K562 (cell line): Measurements from ENCODE around the gene VPS35. TPM values are rescaled to one million over a fixed set of nuclear protein-coding genes. Genes with fewer than 3 reads are reported as not detected.

Source experiments
- ARID1B ChIP-seq: fragments of 450-650 bp; IDR thresholded peaks from 2 replicates; pipeline ENCODE4 v1.6.1; 2016; ENCODE audit warnings: antibody characterized with exemption, mild to moderate bottlenecking, inconsistent platforms
- CHD2 ChIP-seq: IDR thresholded peaks from 2 replicates; pipeline ENCODE4 v1.6.1; 2011; ENCODE audit warnings: low read depth, low read length
- DNMT1 ChIP-seq: fragments of 450-650 bp; IDR thresholded peaks from 2 replicates; pipeline ENCODE4 v1.6.1; 2016; ENCODE audit warnings: antibody characterized with exemption, mild to moderate bottlenecking
- FOS ChIP-seq: IDR thresholded peaks from 3 replicates; pipeline ENCODE4 v1.6.1; 2011; ENCODE audit not compliant: insufficient read length; ENCODE audit errors: extremely low read depth
- HNRNPLL ChIP-seq: fragments of 200-400 bp; formaldehyde crosslinking; IDR thresholded peaks from 2 replicates; pipeline ENCODE4 v1.6.1; 2017; ENCODE audit warnings: low read length, low read depth, mild to moderate bottlenecking; ENCODE audit not compliant: poor library complexity, severe bottlenecking
- L3MBTL2 ChIP-seq: fragments of 450-650 bp; IDR thresholded peaks from 2 replicates; pipeline ENCODE4 v1.6.1; 2016; ENCODE audit warnings: mild to moderate bottlenecking, moderate library complexity
- MAFF ChIP-seq: IDR thresholded peaks from 2 replicates; pipeline ENCODE4 v1.6.1; 2012; ENCODE audit warnings: low read length, improper control_type of control experiment
- NFIC ChIP-seq: fragments of 450-650 bp; IDR thresholded peaks from 2 replicates; pipeline ENCODE4 v1.6.1; 2017; ENCODE audit warnings: mild to moderate bottlenecking, inconsistent platforms
- RBM22 ChIP-seq: fragments of 200-400 bp; formaldehyde crosslinking; IDR thresholded peaks from 2 replicates; pipeline ENCODE4 v1.6.1; 2018; ENCODE audit warnings: low read length, low read depth; ENCODE audit not compliant: poor library complexity, severe bottlenecking
- SLC30A9 ChIP-seq: fragments of 250-450 bp; sonication (Bioruptor Pico); IDR thresholded peaks from 2 replicates; pipeline ENCODE4 v1.8.0; 2022; ENCODE audit warnings: mild to moderate bottlenecking, moderate library complexity
- SMAD2 ChIP-seq: fragments of 150-350 bp; IDR thresholded peaks from 2 replicates; pipeline ENCODE4 v1.6.1; 2014; ENCODE audit warnings: low read depth, mild to moderate bottlenecking, low read length
- SMARCA5 ChIP-seq: fragments of 450-650 bp; IDR thresholded peaks from 2 replicates; pipeline ENCODE4 v1.6.1; 2016
- ZC3H4 ChIP-seq: sonication (generic); formaldehyde crosslinking; IDR thresholded peaks from 2 replicates; pipeline ENCODE4 v1.9.0; 2021; ENCODE audit warnings: missing genetic modification reagents, borderline replicate concordance
- ZNF589 ChIP-seq: fragments of 200-800 bp; sonication (Bioruptor generic); IDR thresholded peaks from 2 replicates; pipeline ENCODE4 v1.6.1; 2016; ENCODE audit warnings: low read depth, missing genetic modification characterization, missing compliant biosample characterization
- ZSCAN29 ChIP-seq: fragments of 450-650 bp; IDR thresholded peaks from 2 replicates; pipeline ENCODE4 v1.6.1; 2017
- polyA plus RNA-seq, 8 experiments: library from polyadenylated mRNA; depleted of rRNA in 4 of 8; stranded (reverse) in 5 of 8; unstranded in 3 of 8; fragments of >200 nt; fragmentation: Nextera tagmentation in 2 of 8; fragmentation: Illumina TruSeq in 1 of 8; extraction: Ambion mirVana in 2 of 8; extraction: Trizol in 1 of 8; gene quantifications; 2 replicates each; pipeline versions ENCODE4 v1.2.1 to v1.2.3, GENCODE V29; 2011 to 2014; ENCODE audit warnings: inconsistent platforms in 1 of 8, missing spikeins in 1 of 8
- total RNA-seq, 7 experiments: library from RNA; depleted of rRNA in 6 of 7; stranded (reverse); fragments of >200 nt in 6 of 7; fragmentation: Illumina TruSeq in 2 of 7; extraction: Trizol in 2 of 7; gene quantifications; 2 replicates each; pipeline versions ENCODE4 v1.2.1 to v1.2.3, GENCODE V29; 2011 to 2021; ENCODE audit warnings: low replicate concordance in 1 of 7
- TF ChIP-seq, protein P1 (sequence below): IDR thresholded peaks from 2 replicates; pipeline ENCODE4 v1.6.1; 2016; ENCODE audit warnings: missing genetic modification characterization, missing compliant biosample characterization
- TF ChIP-seq, protein P2 (sequence below): fragments of 450-650 bp; IDR thresholded peaks from 2 replicates; pipeline ENCODE4 v1.6.1; 2017; ENCODE audit warnings: antibody characterized with exemption, mild to moderate bottlenecking
- TF ChIP-seq, protein P3 (sequence below): sonication (generic); formaldehyde crosslinking; IDR thresholded peaks from 2 replicates; pipeline ENCODE4 v1.8.0; 2022; ENCODE audit warnings: mild to moderate bottlenecking, missing genetic modification reagents

VPS35 gene
- total and polyA plus RNA-seq, 9 of the 15 experiments (the other 6 are each of a cell fraction or from before 2014, with no cell fraction given) = 32.7 to 131 (median 66.2) TPM

DNA sequence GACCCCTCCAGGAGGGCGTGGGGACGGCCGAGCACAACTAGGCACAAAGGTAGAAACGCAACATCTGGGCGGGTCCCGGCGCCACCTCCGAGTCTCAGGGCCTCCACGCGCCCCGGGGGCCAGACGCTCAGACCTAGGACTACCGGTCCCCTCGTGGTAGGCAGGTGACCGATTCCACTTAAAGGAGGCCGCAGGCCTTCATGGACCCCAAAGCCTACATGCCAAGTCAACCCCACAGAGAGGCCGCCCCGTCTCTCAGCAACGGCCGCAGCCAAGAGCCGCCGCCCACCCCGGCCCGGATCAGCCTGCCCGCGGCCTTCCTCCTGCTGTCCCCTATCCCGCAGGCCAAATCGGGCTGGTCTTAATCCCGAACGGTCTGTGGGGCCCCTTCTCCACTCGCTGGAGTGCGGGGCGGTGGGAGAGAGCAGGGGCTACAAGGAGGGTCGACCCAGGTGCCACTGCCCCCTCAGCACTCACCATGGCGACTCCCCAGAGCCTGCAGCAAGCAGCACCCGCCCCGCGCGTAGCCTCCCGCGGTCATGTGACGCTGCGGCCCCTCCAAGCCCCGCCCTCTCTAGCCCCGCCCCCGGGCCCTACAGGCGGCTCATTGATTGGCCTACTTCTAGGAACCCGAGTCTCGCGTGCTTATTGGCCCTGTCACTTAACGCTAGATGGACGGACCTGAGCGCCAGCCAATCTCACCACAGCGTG, at the start of gene VPS35 (continued):
- TF ChIP-seq CHD2 = peak; percentile 73
- TF ChIP-seq, protein P1, sequence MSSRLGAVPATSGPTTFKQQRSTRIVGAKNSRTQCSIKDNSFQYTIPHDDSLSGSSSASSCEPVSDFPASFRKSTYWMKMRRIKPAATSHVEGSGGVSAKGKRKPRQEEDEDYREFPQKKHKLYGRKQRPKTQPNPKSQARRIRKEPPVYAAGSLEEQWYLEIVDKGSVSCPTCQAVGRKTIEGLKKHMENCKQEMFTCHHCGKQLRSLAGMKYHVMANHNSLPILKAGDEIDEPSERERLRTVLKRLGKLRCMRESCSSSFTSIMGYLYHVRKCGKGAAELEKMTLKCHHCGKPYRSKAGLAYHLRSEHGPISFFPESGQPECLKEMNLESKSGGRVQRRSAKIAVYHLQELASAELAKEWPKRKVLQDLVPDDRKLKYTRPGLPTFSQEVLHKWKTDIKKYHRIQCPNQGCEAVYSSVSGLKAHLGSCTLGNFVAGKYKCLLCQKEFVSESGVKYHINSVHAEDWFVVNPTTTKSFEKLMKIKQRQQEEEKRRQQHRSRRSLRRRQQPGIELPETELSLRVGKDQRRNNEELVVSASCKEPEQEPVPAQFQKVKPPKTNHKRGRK (tag) = no peak
- TF ChIP-seq DNMT1 = no peak
- TF ChIP-seq ARID1B = no peak
- peak; percentile 10; the same call in 1 of the 2 replicates for TF ChIP-seq NFIC
- no peak for TF ChIP-seq ZSCAN29
- no peak for TF ChIP-seq SLC30A9 (CRISPR knock-in tag)
- TF ChIP-seq FOS = no peak
- TF ChIP-seq, protein P2, sequence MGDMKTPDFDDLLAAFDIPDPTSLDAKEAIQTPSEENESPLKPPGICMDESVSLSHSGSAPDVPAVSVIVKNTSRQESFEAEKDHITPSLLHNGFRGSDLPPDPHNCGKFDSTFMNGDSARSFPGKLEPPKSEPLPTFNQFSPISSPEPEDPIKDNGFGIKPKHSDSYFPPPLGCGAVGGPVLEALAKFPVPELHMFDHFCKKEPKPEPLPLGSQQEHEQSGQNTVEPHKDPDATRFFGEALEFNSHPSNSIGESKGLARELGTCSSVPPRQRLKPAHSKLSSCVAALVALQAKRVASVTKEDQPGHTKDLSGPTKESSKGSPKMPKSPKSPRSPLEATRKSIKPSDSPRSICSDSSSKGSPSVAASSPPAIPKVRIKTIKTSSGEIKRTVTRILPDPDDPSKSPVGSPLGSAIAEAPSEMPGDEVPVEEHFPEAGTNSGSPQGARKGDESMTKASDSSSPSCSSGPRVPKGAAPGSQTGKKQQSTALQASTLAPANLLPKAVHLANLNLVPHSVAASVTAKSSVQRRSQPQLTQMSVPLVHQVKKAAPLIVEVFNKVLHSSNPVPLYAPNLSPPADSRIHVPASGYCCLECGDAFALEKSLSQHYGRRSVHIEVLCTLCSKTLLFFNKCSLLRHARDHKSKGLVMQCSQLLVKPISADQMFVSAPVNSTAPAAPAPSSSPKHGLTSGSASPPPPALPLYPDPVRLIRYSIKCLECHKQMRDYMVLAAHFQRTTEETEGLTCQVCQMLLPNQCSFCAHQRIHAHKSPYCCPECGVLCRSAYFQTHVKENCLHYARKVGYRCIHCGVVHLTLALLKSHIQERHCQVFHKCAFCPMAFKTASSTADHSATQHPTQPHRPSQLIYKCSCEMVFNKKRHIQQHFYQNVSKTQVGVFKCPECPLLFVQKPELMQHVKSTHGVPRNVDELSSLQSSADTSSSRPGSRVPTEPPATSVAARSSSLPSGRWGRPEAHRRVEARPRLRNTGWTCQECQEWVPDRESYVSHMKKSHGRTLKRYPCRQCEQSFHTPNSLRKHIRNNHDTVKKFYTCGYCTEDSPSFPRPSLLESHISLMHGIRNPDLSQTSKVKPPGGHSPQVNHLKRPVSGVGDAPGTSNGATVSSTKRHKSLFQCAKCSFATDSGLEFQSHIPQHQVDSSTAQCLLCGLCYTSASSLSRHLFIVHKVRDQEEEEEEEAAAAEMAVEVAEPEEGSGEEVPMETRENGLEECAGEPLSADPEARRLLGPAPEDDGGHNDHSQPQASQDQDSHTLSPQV = no peak
- no peak for TF ChIP-seq HNRNPLL
- TF ChIP-seq, protein P3, sequence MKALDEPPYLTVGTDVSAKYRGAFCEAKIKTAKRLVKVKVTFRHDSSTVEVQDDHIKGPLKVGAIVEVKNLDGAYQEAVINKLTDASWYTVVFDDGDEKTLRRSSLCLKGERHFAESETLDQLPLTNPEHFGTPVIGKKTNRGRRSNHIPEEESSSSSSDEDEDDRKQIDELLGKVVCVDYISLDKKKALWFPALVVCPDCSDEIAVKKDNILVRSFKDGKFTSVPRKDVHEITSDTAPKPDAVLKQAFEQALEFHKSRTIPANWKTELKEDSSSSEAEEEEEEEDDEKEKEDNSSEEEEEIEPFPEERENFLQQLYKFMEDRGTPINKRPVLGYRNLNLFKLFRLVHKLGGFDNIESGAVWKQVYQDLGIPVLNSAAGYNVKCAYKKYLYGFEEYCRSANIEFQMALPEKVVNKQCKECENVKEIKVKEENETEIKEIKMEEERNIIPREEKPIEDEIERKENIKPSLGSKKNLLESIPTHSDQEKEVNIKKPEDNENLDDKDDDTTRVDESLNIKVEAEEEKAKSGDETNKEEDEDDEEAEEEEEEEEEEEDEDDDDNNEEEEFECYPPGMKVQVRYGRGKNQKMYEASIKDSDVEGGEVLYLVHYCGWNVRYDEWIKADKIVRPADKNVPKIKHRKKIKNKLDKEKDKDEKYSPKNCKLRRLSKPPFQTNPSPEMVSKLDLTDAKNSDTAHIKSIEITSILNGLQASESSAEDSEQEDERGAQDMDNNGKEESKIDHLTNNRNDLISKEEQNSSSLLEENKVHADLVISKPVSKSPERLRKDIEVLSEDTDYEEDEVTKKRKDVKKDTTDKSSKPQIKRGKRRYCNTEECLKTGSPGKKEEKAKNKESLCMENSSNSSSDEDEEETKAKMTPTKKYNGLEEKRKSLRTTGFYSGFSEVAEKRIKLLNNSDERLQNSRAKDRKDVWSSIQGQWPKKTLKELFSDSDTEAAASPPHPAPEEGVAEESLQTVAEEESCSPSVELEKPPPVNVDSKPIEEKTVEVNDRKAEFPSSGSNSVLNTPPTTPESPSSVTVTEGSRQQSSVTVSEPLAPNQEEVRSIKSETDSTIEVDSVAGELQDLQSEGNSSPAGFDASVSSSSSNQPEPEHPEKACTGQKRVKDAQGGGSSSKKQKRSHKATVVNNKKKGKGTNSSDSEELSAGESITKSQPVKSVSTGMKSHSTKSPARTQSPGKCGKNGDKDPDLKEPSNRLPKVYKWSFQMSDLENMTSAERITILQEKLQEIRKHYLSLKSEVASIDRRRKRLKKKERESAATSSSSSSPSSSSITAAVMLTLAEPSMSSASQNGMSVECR (CRISPR knock-in tag) = peak; percentile 91
- no peak for TF ChIP-seq RBM22
- TF ChIP-seq ZNF589 = no peak
- TF ChIP-seq MAFF = no peak
- TF ChIP-seq SMARCA5 = no peak
- peak; percentile 37; the same call in 1 of the 2 replicates for TF ChIP-seq L3MBTL2
- no peak for TF ChIP-seq SMAD2
- no peak for TF ChIP-seq ZC3H4 (CRISPR knock-in tag)
